GM23338 (cell line): Measurements from ENCODE around the gene OR2A2. TPM values are rescaled to one million over a fixed set of nuclear protein-coding genes. Genes with fewer than 3 reads are reported as not detected.

ENCODE experiments used
- ATAC-seq: fragments of 200-7000 bp; cut with Tn5 transposase; 3 replicates; pipeline ENCODE4 v1.9.1; 2020
- DNase-seq: peaks from one replicate; pipeline ENCODE4 v3.0.0-alpha.2; 2015; ENCODE audit warnings: low spot score
- H2AFZ ChIP-seq: fragments of 200-600 bp; sonication (generic); 2 replicates; pipeline ENCODE4 v1.8.0; 2016; ENCODE audit warnings: antibody characterized with exemption, mild to moderate bottlenecking, moderate library complexity
- H3F3A ChIP-seq: fragments of 200-600 bp; sonication (generic); replicated peaks from 2 replicates; pipeline ENCODE4 v1.8.0; 2017; ENCODE audit warnings: antibody characterized with exemption, mixed run types, low read depth
- H3K27ac ChIP-seq: fragments of 200-600 bp; sonication (generic); 2 replicates; pipeline ENCODE4 v1.6.1; 2016; ENCODE audit warnings: low read depth
- H3K27me3 ChIP-seq: fragments of 200-600 bp; sonication (generic); 2 replicates; pipeline ENCODE4 v1.8.0; 2016; ENCODE audit warnings: mild to moderate bottlenecking, mixed run types, moderate library complexity; ENCODE audit not compliant: insufficient read depth
- H3K36me3 ChIP-seq: fragments of 200-600 bp; sonication (generic); 2 replicates; pipeline ENCODE4 v1.8.0; 2016; ENCODE audit warnings: mild to moderate bottlenecking; ENCODE audit not compliant: insufficient read depth
- H3K4me1 ChIP-seq: fragments of 200-600 bp; sonication (generic); 2 replicates; pipeline ENCODE4 v1.8.0; 2016; ENCODE audit warnings: mild to moderate bottlenecking, moderate library complexity; ENCODE audit not compliant: insufficient read depth
- H3K4me2 ChIP-seq: fragments of 200-600 bp; sonication (generic); 2 replicates; pipeline ENCODE4 v1.7.1; 2017; ENCODE audit warnings: mixed run types
- H3K4me3 ChIP-seq: fragments of 200-600 bp; sonication (generic); 2 replicates; pipeline ENCODE4 v1.6.1; 2016; ENCODE audit warnings: mixed run types
- H3K79me2 ChIP-seq: fragments of 200-600 bp; sonication (generic); replicated peaks from 2 replicates; pipeline ENCODE4 v1.8.0; 2017; ENCODE audit warnings: mild to moderate bottlenecking; ENCODE audit not compliant: insufficient read depth
- H3K9me2 ChIP-seq: fragments of 200-600 bp; sonication (generic); 2 replicates; pipeline ENCODE4 v1.8.0; 2017; ENCODE audit not compliant: insufficient read depth
- H4K20me1 ChIP-seq: fragments of 200-600 bp; sonication (generic); replicated peaks from 2 replicates; pipeline ENCODE4 v1.8.0; 2017; ENCODE audit warnings: mild to moderate bottlenecking; ENCODE audit not compliant: insufficient read depth
- H3K27ac Mint-ChIP-seq: 2 replicates; pipeline ENCODE4 v1.8.0; 2020; ENCODE audit warnings: inconsistent platforms, mild to moderate bottlenecking, moderate library complexity, mixed read lengths
- H3K27me3 Mint-ChIP-seq: 3 replicates; pipeline ENCODE4 v1.8.0; 2022; ENCODE audit warnings: low read depth, mild to moderate bottlenecking, moderate library complexity, mixed read lengths, inconsistent platforms; ENCODE audit not compliant: insufficient read depth, poor library complexity
- H3K36me3 Mint-ChIP-seq: 3 replicates; pipeline ENCODE4 v1.8.0; 2021; ENCODE audit warnings: low read depth, mild to moderate bottlenecking, inconsistent platforms, moderate library complexity, mixed read lengths
- H3K4me1 Mint-ChIP-seq: 3 replicates; pipeline ENCODE4 v1.8.0; 2020; ENCODE audit warnings: mild to moderate bottlenecking, inconsistent platforms, mixed read lengths
- H3K4me3 Mint-ChIP-seq: 3 replicates; pipeline ENCODE4 v1.8.0; 2021; ENCODE audit warnings: moderate library complexity, mild to moderate bottlenecking, inconsistent platforms, mixed read lengths
- H3K9me3 Mint-ChIP-seq: 3 replicates; pipeline ENCODE4 v1.8.0; 2020; ENCODE audit warnings: moderate library complexity, mild to moderate bottlenecking, inconsistent platforms, mixed read lengths
- CREB1 ChIP-seq: fragments of 250-450 bp; sonication (Bioruptor Pico); IDR thresholded peaks from 2 replicates; pipeline ENCODE4 v1.5.0; 2020; ENCODE audit warnings: low read depth, mild to moderate bottlenecking, moderate library complexity
- EZH2 ChIP-seq: fragments of 200-600 bp; sonication (generic); IDR thresholded peaks from one replicate; pipeline ENCODE4 v1.8.0; 2017; ENCODE audit warnings: antibody characterized with exemption, mild to moderate bottlenecking, low read depth; ENCODE audit not compliant: unreplicated experiment
- EZH2phosphoT487 ChIP-seq: fragments of 200-600 bp; sonication (generic); IDR thresholded peaks from one replicate; pipeline ENCODE4 v1.8.1; 2018; ENCODE audit warnings: antibody characterized with exemption; ENCODE audit not compliant: unreplicated experiment
- JUNB ChIP-seq: IDR thresholded peaks from one replicate; pipeline ENCODE4 v1.6.1; 2016; ENCODE audit warnings: antibody characterized with exemption; ENCODE audit not compliant: unreplicated experiment
- NANOG ChIP-seq: IDR thresholded peaks from 2 replicates; pipeline ENCODE4 v1.6.1; 2016; ENCODE audit warnings: antibody characterized with exemption, borderline replicate concordance
- POLR2AphosphoS5 ChIP-seq: IDR thresholded peaks from 2 replicates; pipeline ENCODE4 v1.6.1; 2016; ENCODE audit warnings: antibody characterized with exemption, low read depth
- STAT1 ChIP-seq: IDR thresholded peaks from one replicate; pipeline ENCODE4 v1.6.1; 2016; ENCODE audit warnings: antibody characterized with exemption; ENCODE audit not compliant: unreplicated experiment
- ZNF331 ChIP-seq: fragments of 250-450 bp; sonication (Bioruptor Pico); IDR thresholded peaks from 2 replicates; pipeline ENCODE4 v1.5.0; 2020; ENCODE audit warnings: low read depth, mild to moderate bottlenecking, moderate library complexity
- polyA plus RNA-seq: library from polyadenylated mRNA; unstranded; fragments of >200 nt; fragmentation: Nextera tagmentation; extraction: Ambion mirVana; gene quantifications from 2 replicates; pipeline ENCODE4 v1.2.1, GENCODE V29; 2016
- total RNA-seq: library from RNA; depleted of rRNA; stranded (reverse); fragments of >200 nt; shearing (Covaris generic); gene quantifications from 2 replicates; pipeline ENCODE4 v1.2.3, GENCODE V29; 2014
- TF ChIP-seq, protein P1 (sequence below): fragments of 250-450 bp; sonication (Bioruptor Pico); IDR thresholded peaks from 2 replicates; pipeline ENCODE4 v1.5.0; 2020; ENCODE audit warnings: mild to moderate bottlenecking, moderate library complexity
- TF ChIP-seq, protein P2 (sequence below), 2 experiments: fragments of 200-600 bp in 1 of 2; sonication (generic) in 1 of 2; conservative IDR thresholded peaks; 2 replicates each; pipeline versions ENCODE4 v1.5.1 to v1.6.1; 2016 to 2017; ENCODE audit warnings: antibody characterized with exemption in 2 of 2, low read depth in 2 of 2, mild to moderate bottlenecking in 2 of 2, moderate library complexity in 1 of 2
- TF ChIP-seq, protein P3 (sequence below): IDR thresholded peaks from one replicate; pipeline ENCODE4 v1.6.1; 2018; ENCODE audit warnings: antibody characterized with exemption; ENCODE audit not compliant: unreplicated experiment

The OR2A2 gene
- total and polyA plus RNA-seq, 2 experiments from 2014 or later, result not detected

DNA sequence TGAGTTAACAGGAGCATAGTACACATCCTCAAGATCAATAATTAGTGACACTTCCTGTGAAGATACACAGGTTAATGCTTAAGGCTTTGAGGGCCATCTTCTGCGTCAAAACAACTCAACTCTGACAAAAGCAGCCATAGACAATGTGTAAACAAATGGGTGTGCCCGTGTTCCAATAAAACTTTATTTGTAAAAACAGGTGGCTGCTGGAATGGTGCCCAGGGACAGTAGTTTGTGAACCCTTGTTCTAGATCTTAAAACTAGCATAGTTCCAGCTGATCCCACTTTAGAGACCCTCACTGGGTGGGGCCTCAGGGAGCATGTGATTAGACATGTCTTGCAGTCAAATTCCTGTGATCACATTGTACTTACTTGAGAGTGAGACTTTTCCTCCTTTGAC is 21.3 kb downstream of the OR2A2 start:
- Mint-ChIP-seq H3K4me1 (no peaks in the 10 kb centered on the region), H3K9me3 (no peaks in the 10 kb centered on the region; the same call in 2 of the 3 replicates), H3K27me3 (peaks cover 1% of the 10 kb centered on the region), H3K27ac (no peak overlapping the region), H3K4me3 (no peak overlapping the region), H3K36me3 (no peaks in the 10 kb centered on the region)
- Histone ChIP-seq H3K9me2 (no peaks in the 10 kb centered on the region), H3K27me3 (no peaks in the 10 kb centered on the region), H3K4me2 (no peak overlapping the region), H4K20me1 (no peaks in the 10 kb centered on the region), H2AFZ (no peak overlapping the region), H3F3A (no peaks in the 10 kb centered on the region), H3K4me3 (no peak overlapping the region), H3K27ac (no peak overlapping the region), H3K36me3 (no peaks in the 10 kb centered on the region), H3K79me2 (no peaks in the 10 kb centered on the region), H3K4me1 (no peaks in the 10 kb centered on the region)
- TF ChIP-seq NANOG, result no peak
- no peak for ATAC-seq
- DNase-seq, result no peak

DNA sequence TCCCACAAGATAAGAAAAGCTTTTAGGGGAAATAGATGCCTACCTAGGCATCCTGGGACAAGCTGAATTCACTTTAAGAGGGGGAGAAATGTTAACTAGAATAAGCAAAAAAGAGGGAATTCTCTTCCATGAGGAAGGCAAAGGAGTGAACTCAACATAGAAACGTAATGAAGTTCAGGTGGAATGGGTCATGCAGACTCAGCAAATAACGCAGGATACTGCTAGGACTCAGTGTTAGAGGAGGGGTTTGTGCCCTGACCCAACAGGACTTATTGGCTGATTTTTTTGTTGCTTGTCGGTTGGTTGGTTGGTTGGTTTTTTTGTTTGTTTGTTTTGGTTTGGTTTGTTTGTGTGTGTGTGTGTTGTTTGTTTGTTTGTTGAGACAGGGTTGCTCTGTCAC is 22.9 kb downstream of the OR2A2 start:
- Histone ChIP-seq H3K79me2 (no peaks in the 10 kb centered on the region), H3K27ac (no peak overlapping the region), H3K4me3 (no peak overlapping the region), H4K20me1 (no peaks in the 10 kb centered on the region), H3K36me3 (no peaks in the 10 kb centered on the region), H3K4me1 (no peaks in the 10 kb centered on the region), H3K4me2 (no peak overlapping the region), H3K9me2 (no peaks in the 10 kb centered on the region), H3K27me3 (no peaks in the 10 kb centered on the region), H2AFZ (no peak overlapping the region), H3F3A (no peaks in the 10 kb centered on the region)
- H3K36me3 Mint-ChIP-seq, result no peaks in the 10 kb centered on the region
- DNase-seq, result no peak
- H3K9me3 Mint-ChIP-seq, result no peaks in the 10 kb centered on the region; the same call in 2 of the 3 replicates
- ATAC-seq, result no peak
- no peak overlapping the region for H3K4me3 Mint-ChIP-seq
- no peak overlapping the region for H3K27ac Mint-ChIP-seq
- no peaks in the 10 kb centered on the region for H3K4me1 Mint-ChIP-seq
- H3K27me3 Mint-ChIP-seq, result peaks cover 3% of the 10 kb centered on the region
- TF ChIP-seq JUNB (no peak), CREB1 (CRISPR knock-in tag) (no peak), POLR2AphosphoS5 (no peak), NANOG (no peak), EZH2phosphoT487 (no peak), ZNF331 (CRISPR knock-in tag) (no peak), EZH2 (no peak), STAT1 (no peak)
- TF ChIP-seq, protein P1, sequence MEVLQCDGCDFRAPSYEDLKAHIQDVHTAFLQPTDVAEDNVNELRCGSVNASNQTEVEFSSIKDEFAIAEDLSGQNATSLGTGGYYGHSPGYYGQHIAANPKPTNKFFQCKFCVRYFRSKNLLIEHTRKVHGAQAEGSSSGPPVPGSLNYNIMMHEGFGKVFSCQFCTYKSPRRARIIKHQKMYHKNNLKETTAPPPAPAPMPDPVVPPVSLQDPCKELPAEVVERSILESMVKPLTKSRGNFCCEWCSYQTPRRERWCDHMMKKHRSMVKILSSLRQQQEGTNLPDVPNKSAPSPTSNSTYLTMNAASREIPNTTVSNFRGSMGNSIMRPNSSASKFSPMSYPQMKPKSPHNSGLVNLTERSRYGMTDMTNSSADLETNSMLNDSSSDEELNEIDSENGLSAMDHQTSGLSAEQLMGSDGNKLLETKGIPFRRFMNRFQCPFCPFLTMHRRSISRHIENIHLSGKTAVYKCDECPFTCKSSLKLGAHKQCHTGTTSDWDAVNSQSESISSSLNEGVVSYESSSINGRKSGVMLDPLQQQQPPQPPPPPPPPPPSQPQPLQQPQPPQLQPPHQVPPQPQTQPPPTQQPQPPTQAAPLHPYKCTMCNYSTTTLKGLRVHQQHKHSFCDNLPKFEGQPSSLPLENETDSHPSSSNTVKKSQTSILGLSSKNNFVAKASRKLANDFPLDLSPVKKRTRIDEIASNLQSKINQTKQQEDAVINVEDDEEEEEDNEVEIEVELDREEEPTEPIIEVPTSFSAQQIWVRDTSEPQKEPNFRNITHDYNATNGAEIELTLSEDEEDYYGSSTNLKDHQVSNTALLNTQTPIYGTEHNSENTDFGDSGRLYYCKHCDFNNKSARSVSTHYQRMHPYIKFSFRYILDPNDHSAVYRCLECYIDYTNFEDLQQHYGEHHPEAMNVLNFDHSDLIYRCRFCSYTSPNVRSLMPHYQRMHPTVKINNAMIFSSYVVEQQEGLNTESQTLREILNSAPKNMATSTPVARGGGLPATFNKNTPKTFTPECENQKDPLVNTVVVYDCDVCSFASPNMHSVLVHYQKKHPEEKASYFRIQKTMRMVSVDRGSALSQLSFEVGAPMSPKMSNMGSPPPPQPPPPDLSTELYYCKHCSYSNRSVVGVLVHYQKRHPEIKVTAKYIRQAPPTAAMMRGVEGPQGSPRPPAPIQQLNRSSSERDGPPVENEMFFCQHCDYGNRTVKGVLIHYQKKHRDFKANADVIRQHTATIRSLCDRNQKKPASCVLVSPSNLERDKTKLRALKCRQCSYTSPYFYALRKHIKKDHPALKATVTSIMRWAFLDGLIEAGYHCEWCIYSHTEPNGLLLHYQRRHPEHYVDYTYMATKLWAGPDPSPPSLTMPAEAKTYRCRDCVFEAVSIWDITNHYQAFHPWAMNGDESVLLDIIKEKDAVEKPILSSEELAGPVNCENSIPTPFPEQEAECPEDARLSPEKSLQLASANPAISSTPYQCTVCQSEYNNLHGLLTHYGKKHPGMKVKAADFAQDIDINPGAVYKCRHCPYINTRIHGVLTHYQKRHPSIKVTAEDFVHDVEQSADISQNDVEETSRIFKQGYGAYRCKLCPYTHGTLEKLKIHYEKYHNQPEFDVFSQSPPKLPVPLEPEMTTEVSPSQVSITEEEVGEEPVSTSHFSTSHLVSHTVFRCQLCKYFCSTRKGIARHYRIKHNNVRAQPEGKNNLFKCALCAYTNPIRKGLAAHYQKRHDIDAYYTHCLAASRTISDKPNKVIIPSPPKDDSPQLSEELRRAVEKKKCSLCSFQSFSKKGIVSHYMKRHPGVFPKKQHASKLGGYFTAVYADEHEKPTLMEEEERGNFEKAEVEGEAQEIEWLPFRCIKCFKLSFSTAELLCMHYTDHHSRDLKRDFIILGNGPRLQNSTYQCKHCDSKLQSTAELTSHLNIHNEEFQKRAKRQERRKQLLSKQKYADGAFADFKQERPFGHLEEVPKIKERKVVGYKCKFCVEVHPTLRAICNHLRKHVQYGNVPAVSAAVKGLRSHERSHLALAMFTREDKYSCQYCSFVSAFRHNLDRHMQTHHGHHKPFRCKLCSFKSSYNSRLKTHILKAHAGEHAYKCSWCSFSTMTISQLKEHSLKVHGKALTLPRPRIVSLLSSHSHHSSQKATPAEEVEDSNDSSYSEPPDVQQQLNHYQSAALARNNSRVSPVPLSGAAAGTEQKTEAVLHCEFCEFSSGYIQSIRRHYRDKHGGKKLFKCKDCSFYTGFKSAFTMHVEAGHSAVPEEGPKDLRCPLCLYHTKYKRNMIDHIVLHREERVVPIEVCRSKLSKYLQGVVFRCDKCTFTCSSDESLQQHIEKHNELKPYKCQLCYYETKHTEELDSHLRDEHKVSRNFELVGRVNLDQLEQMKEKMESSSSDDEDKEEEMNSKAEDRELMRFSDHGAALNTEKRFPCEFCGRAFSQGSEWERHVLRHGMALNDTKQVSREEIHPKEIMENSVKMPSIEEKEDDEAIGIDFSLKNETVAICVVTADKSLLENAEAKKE (CRISPR knock-in tag), result no peak
- TF ChIP-seq, protein P2, sequence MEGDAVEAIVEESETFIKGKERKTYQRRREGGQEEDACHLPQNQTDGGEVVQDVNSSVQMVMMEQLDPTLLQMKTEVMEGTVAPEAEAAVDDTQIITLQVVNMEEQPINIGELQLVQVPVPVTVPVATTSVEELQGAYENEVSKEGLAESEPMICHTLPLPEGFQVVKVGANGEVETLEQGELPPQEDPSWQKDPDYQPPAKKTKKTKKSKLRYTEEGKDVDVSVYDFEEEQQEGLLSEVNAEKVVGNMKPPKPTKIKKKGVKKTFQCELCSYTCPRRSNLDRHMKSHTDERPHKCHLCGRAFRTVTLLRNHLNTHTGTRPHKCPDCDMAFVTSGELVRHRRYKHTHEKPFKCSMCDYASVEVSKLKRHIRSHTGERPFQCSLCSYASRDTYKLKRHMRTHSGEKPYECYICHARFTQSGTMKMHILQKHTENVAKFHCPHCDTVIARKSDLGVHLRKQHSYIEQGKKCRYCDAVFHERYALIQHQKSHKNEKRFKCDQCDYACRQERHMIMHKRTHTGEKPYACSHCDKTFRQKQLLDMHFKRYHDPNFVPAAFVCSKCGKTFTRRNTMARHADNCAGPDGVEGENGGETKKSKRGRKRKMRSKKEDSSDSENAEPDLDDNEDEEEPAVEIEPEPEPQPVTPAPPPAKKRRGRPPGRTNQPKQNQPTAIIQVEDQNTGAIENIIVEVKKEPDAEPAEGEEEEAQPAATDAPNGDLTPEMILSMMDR (conservative IDR thresholded peaks at IDR 0.05; ENCODE audit: low read depth in 2 of 2), result no peak
- TF ChIP-seq, protein P3, sequence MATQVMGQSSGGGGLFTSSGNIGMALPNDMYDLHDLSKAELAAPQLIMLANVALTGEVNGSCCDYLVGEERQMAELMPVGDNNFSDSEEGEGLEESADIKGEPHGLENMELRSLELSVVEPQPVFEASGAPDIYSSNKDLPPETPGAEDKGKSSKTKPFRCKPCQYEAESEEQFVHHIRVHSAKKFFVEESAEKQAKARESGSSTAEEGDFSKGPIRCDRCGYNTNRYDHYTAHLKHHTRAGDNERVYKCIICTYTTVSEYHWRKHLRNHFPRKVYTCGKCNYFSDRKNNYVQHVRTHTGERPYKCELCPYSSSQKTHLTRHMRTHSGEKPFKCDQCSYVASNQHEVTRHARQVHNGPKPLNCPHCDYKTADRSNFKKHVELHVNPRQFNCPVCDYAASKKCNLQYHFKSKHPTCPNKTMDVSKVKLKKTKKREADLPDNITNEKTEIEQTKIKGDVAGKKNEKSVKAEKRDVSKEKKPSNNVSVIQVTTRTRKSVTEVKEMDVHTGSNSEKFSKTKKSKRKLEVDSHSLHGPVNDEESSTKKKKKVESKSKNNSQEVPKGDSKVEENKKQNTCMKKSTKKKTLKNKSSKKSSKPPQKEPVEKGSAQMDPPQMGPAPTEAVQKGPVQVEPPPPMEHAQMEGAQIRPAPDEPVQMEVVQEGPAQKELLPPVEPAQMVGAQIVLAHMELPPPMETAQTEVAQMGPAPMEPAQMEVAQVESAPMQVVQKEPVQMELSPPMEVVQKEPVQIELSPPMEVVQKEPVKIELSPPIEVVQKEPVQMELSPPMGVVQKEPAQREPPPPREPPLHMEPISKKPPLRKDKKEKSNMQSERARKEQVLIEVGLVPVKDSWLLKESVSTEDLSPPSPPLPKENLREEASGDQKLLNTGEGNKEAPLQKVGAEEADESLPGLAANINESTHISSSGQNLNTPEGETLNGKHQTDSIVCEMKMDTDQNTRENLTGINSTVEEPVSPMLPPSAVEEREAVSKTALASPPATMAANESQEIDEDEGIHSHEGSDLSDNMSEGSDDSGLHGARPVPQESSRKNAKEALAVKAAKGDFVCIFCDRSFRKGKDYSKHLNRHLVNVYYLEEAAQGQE, result no peak
